ENCODE measurements around the gene TMC1. TPM values are rescaled to one million over a fixed set of nuclear protein-coding genes. Genes with fewer than 3 reads are reported as not detected.
"Not testable (repeated sequence)": the region's sequence is repeated elsewhere in the genome, so short reads cannot be mapped to it uniquely, and the experiment has no call there.

TMC1 gene
- total RNA-seq, 2 experiments from 2014 or later, result not detected

DNA sequence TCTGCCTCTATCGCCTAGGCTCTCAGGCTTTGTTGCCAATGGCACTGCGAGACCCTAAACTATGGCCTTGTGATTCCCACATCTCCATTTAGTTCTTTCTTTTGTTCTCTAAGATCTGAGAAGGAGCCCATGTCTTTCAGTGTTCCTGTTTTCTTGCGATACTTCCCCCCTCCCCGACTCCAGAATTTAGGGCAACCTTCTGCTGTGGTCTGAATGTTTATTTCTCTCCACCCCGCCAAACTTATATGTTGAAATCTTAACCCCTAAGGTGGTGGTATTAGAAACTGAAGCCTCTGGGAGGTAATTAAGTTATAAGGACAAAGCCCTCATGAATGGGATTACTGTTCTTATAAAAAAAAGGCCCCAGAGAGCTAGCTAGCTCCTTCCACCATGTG is 6.4 kb downstream of the TMC1 start:
- Mint-ChIP-seq H3K4me1 (ENCODE audit: low read depth) (peaks cover 42% of the 10 kb centered on the region), H3K4me3 (peak overlapping the region; percentile 73), H3K27ac (peak overlapping the region; percentile 93), H3K9me3 (no peaks in the 10 kb centered on the region), H3K27me3 (no peaks in the 10 kb centered on the region), H3K36me3 (no peaks in the 10 kb centered on the region)
- ChIA-PET CTCF (interaction anchor here (0.6 to 1.0 kb wide), 2 partner anchors 66 to 629 kb away, joined by 3 to 4 read pairs; no protein-coding TSS in a partner anchor), POLR2A (interaction anchor here (1.0 to 2.1 kb wide), 5 partner anchors 15 to 165 kb away, joined by 3 to 9 read pairs (median 5); partner anchors contain the start of gene ZFAND5)
- intact Hi-C loops (cut with micrococcal nuclease), result loop anchor here (1.0 to 10.0 kb wide), 11 partner anchors 14 to 625 kb away; partner anchors contain the start of genes ABHD17B, ANXA1, C9orf85 and ZFAND5
- DNase-seq, result no peak

DNA sequence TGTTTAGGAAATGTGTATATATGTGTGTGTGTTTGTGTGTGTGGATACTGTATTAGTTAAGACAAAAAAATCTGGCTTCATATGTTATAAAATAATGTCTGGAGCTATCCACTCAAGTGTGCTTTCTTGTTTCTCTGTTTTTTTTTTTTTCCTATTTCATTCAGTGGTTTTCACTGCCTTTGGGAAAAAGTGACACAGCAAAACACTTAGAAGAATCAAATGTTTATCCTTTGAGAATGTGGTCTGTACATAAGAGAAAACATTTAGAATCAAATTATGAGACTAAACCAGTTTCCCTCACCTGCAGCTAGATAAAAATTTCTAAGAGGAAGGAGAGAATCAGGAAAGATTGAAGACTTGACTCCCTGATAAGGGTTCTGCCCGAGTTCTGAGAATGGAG is 8.1 kb downstream of the TMC1 start:
- peaks cover 41% of the 10 kb centered on the region for H3K4me1 Mint-ChIP-seq (ENCODE audit: low read depth)
- no peak overlapping the region for H3K27ac Mint-ChIP-seq
- ChIA-PET CTCF (interaction anchor here (0.6 kb wide), 2 partner anchors 120 to 551 kb away, joined by 3 read pairs; no protein-coding TSS in a partner anchor), POLR2A (interaction anchor here (0.8 kb wide), 1 partner anchor 86 kb away, joined by 3 read pairs; no protein-coding TSS in a partner anchor)
- no peak overlapping the region for H3K4me3 Mint-ChIP-seq
- no peaks in the 10 kb centered on the region for H3K27me3 Mint-ChIP-seq
- no peak for DNase-seq
- H3K36me3 Mint-ChIP-seq, result no peaks in the 10 kb centered on the region
- H3K9me3 Mint-ChIP-seq, result no peaks in the 10 kb centered on the region
- intact Hi-C loops (cut with micrococcal nuclease), result loop anchor here (5.0 to 10.0 kb wide), 3 partner anchors 588 to 623 kb away; partner anchors contain the start of genes ABHD17B, ANXA1 and C9orf85

GRCh38 chr9:72533322-72533721 is 11.9 kb downstream of the TMC1 start:
- Mint-ChIP-seq H3K4me1 (ENCODE audit: low read depth) (peaks cover 10% of the 10 kb centered on the region), H3K27me3 (no peaks in the 10 kb centered on the region), H3K27ac (no peak overlapping the region), H3K4me3 (no peak overlapping the region), H3K9me3 (peaks cover 6% of the 10 kb centered on the region), H3K36me3 (peaks cover 3% of the 10 kb centered on the region)
- CTCF ChIA-PET, result interaction anchor here (0.6 kb wide), 1 partner anchor 253 kb away, joined by 4 read pairs; no protein-coding TSS in a partner anchor
- DNase-seq, result no peak
- intact Hi-C loops (cut with micrococcal nuclease), result no loop called here
- POLR2A ChIA-PET, result no interaction called here

GRCh38 chr9:72534931-72535330 is 13.5 kb downstream of the TMC1 start:
- H3K4me1 Mint-ChIP-seq (ENCODE audit: low read depth), result peaks cover 12% of the 10 kb centered on the region
- DNase-seq, result no peak
- H3K27ac Mint-ChIP-seq, result no peak overlapping the region
- peaks cover 3% of the 10 kb centered on the region for H3K36me3 Mint-ChIP-seq
- no peak overlapping the region for H3K4me3 Mint-ChIP-seq
- intact Hi-C loops (cut with micrococcal nuclease), result no loop called here
- ChIA-PET POLR2A (interaction anchor here (0.6 kb wide), 1 partner anchor 14 kb away, joined by 3 read pairs; no protein-coding TSS in a partner anchor), CTCF (interaction anchor here (1.1 kb wide), 1 partner anchor 25 kb away, joined by 3 read pairs; no protein-coding TSS in a partner anchor)
- peaks cover 6% of the 10 kb centered on the region for H3K9me3 Mint-ChIP-seq
- no peaks in the 10 kb centered on the region for H3K27me3 Mint-ChIP-seq

- H3K9me3 Mint-ChIP-seq, result peaks cover 6% of the 10 kb centered on the region
- intact Hi-C loops (cut with micrococcal nuclease), result no loop called here
- H3K4me3 Mint-ChIP-seq, result no peak overlapping the region
- peaks cover 24% of the 10 kb centered on the region for H3K4me1 Mint-ChIP-seq (ENCODE audit: low read depth)
- DNase-seq, result no peak
- no peaks in the 10 kb centered on the region for H3K27me3 Mint-ChIP-seq
- peaks cover 3% of the 10 kb centered on the region for H3K36me3 Mint-ChIP-seq
- ChIA-PET POLR2A (no interaction called here), CTCF (no interaction called here)
- H3K27ac Mint-ChIP-seq, result no peak overlapping the region
Measured at GRCh38 chr9:72537011-72537545, 15.7 kb downstream of the TMC1 start.

DNA sequence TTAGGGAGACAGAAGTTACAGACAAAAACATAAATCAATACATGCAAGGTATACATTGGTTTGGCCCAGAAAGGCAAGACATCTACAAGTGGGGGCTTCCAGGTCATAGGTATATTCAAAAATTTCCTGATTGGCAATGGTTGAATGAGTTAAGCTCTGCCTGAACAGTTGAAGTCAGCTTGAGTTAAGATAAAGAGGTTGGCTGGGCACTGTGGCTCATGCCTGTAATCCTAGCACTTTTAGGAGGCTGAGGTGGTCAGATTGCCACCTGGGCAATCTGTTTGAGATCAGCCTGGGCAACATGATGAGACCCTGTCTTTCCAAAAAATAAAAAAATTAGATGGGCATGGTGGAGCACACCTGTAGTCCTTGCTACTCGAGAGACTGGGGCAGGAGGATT is 16.3 kb downstream of the TMC1 start:
- no peak for DNase-seq
- Mint-ChIP-seq H3K27ac (no peak overlapping the region), H3K27me3 (no peaks in the 10 kb centered on the region), H3K36me3 (peaks cover 3% of the 10 kb centered on the region), H3K9me3 (peaks cover 6% of the 10 kb centered on the region), H3K4me1 (ENCODE audit: low read depth) (peaks cover 30% of the 10 kb centered on the region), H3K4me3 (no peak overlapping the region)
- intact Hi-C loops (cut with micrococcal nuclease), result no loop called here
- CTCF ChIA-PET, result no interaction called here
- POLR2A ChIA-PET, result no interaction called here

DNA sequence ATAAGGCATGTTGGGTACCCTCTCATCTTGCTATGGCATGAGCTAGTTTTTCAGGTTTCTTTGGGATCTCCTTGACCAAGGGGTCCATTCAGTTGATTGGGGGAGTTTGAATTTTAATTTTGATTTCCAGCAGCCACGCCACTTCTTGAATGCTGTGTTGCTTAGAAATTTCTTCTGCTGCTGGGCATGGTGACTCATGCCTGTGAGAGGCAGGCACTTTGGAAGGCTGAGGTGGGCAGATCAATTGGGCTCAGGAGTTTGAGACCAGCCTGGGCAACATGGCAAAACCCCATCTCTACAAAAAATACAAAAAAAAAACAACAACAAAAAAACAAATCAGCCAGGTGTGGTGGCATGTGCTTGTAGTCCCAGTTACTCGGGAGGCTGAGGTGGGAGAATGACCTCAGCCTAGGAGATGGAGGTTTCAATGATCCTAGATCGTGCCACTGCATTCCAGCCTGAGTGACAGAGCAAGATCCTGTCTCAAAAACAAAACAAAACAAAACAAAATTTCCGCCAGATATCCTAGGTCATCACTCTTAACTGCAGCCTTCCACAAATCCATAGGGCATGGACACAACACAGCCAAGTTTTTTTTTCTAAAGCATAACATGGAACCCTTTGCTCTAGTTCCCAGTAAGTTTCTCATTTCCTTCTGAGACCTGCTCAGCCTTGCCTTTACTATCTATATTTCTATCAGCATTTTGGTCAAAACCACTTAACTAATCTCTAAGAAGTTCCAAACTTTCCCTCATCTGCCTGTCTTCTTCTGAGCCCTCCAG is 17.7 kb downstream of the TMC1 start:
- Mint-ChIP-seq H3K4me1 (ENCODE audit: low read depth) (peaks cover 37% of the 10 kb centered on the region), H3K27me3 (no peaks in the 10 kb centered on the region), H3K36me3 (peaks cover 3% of the 10 kb centered on the region), H3K9me3 (peaks cover 6% of the 10 kb centered on the region), H3K27ac (peak overlapping the region; percentile 1), H3K4me3 (no peak overlapping the region)
- intact Hi-C loops (cut with micrococcal nuclease), result no loop called here
- ChIA-PET POLR2A (no interaction called here), CTCF (no interaction called here)
- DNase-seq, result no peak

DNA sequence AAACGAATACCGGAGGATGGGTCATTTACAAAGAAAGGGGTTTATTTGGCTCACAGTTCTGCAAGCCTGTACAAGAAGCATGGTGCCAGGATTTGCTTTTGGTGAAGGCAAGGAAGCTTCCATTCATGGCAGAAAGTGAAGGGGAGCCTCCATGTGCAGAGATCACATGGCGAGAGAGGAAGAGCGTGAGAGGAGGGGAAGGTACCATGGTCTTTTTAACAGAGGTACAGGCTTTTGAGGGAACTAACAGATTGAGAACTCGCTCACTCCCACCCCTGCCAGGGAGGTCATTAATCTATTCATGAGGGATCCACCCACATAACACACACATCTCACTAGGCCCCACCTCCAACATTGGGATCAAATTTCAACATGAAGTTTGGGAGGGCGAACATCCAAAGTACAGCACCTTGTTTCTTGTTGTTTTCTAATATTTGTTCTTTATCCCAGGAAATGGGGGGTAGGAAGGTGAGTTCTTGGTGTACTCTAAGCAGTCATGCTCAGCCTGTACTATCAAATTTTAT is 18.5 kb downstream of the TMC1 start:
- Mint-ChIP-seq H3K27me3 (no peaks in the 10 kb centered on the region), H3K36me3 (peaks cover 3% of the 10 kb centered on the region), H3K9me3 (peaks cover 6% of the 10 kb centered on the region), H3K4me3 (no peak overlapping the region), H3K4me1 (ENCODE audit: low read depth) (peaks cover 37% of the 10 kb centered on the region), H3K27ac (no peak overlapping the region)
- POLR2A ChIA-PET, result interaction anchor here (1.1 kb wide), 1 partner anchor 13 kb away, joined by 7 read pairs; no protein-coding TSS in a partner anchor
- DNase-seq, result no peak
- CTCF ChIA-PET, result interaction anchor here (1.1 kb wide), 1 partner anchor 30 kb away, joined by 3 read pairs; no protein-coding TSS in a partner anchor
- intact Hi-C loops (cut with micrococcal nuclease), result loop anchor here (5.0 kb wide), 1 partner anchor 178 kb away; no protein-coding TSS in a partner anchor

DNA sequence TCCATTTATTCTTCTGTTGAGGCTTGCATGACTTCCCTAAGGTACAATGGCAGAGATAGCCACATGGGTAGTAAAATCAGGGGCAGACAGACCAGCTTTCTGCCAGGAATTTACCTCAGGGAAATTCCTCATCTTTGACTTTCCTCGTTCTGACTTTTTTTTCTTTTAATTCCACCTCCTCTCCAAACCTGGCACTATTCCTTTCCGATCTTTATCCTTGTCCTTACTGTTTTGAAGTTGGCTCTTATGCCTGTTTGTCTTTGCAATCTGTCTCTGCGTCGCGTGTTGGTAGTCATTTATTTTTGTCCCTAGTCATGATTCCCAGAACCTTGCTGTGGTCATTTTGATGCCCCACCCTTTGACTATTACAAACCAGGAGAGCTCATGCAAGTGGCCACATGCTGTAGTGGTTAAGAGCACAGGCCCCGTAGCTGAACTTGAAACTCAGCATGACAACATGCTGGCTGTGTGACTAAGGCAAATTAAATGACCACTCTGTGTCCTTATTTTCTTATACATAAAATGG is 19.0 kb downstream of the TMC1 start:
- no peak overlapping the region for H3K27ac Mint-ChIP-seq
- H3K36me3 Mint-ChIP-seq, result peaks cover 3% of the 10 kb centered on the region
- no peak overlapping the region for H3K4me3 Mint-ChIP-seq
- peaks cover 6% of the 10 kb centered on the region for H3K9me3 Mint-ChIP-seq
- no peak for DNase-seq
- H3K27me3 Mint-ChIP-seq, result no peaks in the 10 kb centered on the region
- ChIA-PET CTCF (interaction anchor here (1.1 kb wide), 1 partner anchor 31 kb away, joined by 3 read pairs; no protein-coding TSS in a partner anchor), POLR2A (interaction anchor here (1.0 to 1.1 kb wide), 2 partner anchors 13 to 175 kb away, joined by 3 to 7 read pairs; partner anchors contain the start of gene ZFAND5)
- H3K4me1 Mint-ChIP-seq (ENCODE audit: low read depth), result peaks cover 34% of the 10 kb centered on the region
- intact Hi-C loops (cut with micrococcal nuclease), result loop anchor here (5.0 kb wide), 1 partner anchor 178 kb away; no protein-coding TSS in a partner anchor

- H3K27me3 Mint-ChIP-seq, DNase-seq, H3K36me3 Mint-ChIP-seq, H3K4me3 Mint-ChIP-seq, H3K9me3 Mint-ChIP-seq: not testable (repeated sequence)
- Mint-ChIP-seq H3K4me1 (ENCODE audit: low read depth) (peaks cover 34% of the 10 kb centered on the region), H3K27ac (peak overlapping the region; percentile 83)
- intact Hi-C loops (cut with micrococcal nuclease), result loop anchor here (5.0 kb wide), 1 partner anchor 180 kb away; no protein-coding TSS in a partner anchor
- ChIA-PET CTCF (interaction anchor here (1.4 kb wide), 1 partner anchor 16 kb away, joined by 4 read pairs; no protein-coding TSS in a partner anchor), POLR2A (interaction anchor here (1.3 kb wide), 1 partner anchor 15 kb away, joined by 5 read pairs; no protein-coding TSS in a partner anchor)
Measured at GRCh38 chr9:72542537-72542833, 21.1 kb downstream of the TMC1 start.

DNA sequence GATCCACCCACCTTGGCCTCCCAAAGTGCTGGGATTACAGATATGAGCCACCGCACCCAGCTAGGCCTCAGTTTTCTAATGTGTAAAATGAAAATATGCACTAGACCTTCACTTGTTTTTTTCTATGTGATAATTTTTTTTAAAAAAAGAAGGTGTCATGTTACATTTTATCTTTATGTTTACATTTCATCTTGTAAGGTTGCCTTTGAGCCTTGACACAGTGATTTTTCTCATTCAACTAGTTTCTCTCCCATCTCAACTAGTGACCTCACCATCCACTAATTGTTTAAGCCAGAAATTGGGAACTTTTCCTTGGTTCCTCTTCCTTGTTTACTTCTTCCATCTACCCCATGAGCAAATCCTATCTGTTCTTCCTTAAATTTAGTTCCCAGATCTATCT is 21.5 kb downstream of the TMC1 start:
- ChIA-PET CTCF (no interaction called here), POLR2A (interaction anchor here (1.3 kb wide), 1 partner anchor 15 kb away, joined by 5 read pairs; no protein-coding TSS in a partner anchor)
- H3K36me3 Mint-ChIP-seq, result no peaks in the 10 kb centered on the region
- H3K27me3 Mint-ChIP-seq, result no peaks in the 10 kb centered on the region
- H3K9me3 Mint-ChIP-seq, result no peaks in the 10 kb centered on the region
- intact Hi-C loops (cut with micrococcal nuclease), result loop anchor here (5.0 kb wide), 1 partner anchor 181 kb away; no protein-coding TSS in a partner anchor
- peak overlapping the region; percentile 33 for H3K27ac Mint-ChIP-seq
- peaks cover 34% of the 10 kb centered on the region for H3K4me1 Mint-ChIP-seq (ENCODE audit: low read depth)
- DNase-seq, result no peak
- H3K4me3 Mint-ChIP-seq, result no peak overlapping the region

Measured in activated CD4-positive, alpha-beta memory T cell treated with anti-CD3 and anti-CD28 coated beads for 36 hours (primary cell).